Iris pigment epithelial cell (primary cell): Measurements from ENCODE around the gene NXPH2.

Experiments used
- DNase-seq: peaks from one replicate; pipeline ENCODE4 v3.0.0-alpha.2; 2011; ENCODE audit warnings: low read depth

The NXPH2 gene

DNA sequence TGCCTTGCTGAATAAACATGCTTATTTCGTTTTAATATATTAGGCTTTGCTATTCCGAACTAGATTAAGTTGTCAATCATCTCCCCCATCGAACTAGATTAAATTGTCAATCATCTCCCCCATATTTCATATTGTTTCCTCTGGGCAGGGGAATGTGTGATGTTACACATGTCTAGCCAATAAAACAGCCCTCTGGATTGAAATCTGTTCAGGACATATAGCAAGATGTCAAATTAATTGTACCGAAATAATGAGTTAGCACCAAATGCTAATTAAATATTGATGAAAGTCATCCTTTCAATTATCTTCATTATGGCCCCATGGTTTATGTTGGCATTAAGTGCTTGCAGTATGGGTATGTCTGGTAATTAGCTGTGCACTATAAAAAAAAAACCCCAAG lies 143.1 kb downstream of the NXPH2 start:
- DNase-seq, result no peak

DNA sequence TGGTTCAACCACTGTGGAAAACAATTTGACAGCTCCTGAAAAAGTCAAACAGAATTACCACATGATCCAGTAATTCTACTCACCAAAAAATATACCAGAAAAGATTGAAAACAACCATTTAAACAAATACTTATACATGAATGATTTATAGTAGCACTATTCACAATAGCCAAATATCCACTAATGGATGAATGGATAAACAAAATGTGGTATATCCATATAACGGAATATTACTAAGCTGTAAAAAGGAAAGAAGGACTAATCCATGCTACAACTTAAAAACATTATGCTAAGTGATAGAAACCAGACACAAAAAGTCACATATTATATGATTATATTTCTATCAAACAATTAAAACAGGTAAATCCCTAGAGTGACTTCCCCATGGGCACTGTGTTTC lies 147.1 kb downstream of the NXPH2 start:
- DNase-seq, result no peak

DNA sequence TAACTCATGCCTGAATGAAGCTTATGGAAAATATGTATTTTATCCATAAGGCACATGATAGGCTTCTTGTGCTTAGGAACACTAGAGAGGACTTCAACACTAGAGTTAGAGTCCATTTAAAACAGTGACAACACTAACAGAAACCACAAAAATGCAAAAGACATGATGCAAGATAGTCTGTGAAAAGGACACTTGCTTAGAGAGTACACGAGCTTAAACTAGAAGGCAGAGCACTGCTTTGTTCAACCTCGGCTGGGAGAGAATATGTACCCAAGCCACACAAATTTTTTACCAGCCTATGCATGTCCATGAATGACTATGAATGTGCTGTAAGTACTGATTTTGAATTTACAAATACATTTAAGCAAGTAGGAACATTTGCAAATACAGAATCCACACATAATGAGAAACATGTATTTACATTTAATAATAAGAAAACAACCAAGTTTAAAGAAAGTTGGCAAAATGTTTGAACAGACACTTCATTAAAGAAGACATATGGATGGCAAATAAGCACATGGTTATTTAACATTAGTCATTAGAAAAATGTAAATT lies 148.0 kb downstream of the NXPH2 start:
- peak; percentile 38 for DNase-seq

DNA sequence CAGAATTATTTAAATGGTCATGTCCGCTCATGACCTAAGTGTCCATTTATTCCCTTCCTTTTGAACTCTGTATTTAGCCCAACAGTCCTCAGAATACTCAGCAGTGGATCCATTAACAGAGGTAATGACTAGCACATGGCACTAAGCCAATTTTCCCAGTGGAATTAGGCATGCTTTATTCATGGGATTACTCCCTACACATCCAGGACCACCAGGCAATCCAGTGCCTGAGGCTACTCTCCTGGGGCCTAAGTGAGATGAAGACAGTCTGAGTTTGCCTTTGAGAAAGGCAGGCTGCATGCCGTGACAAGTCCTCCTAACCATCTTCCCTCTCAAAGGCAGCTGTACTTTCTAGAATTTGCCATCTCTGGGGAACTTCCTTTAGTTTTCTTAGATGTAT lies 150.0 kb downstream of the NXPH2 start:
- no peak for DNase-seq

DNA sequence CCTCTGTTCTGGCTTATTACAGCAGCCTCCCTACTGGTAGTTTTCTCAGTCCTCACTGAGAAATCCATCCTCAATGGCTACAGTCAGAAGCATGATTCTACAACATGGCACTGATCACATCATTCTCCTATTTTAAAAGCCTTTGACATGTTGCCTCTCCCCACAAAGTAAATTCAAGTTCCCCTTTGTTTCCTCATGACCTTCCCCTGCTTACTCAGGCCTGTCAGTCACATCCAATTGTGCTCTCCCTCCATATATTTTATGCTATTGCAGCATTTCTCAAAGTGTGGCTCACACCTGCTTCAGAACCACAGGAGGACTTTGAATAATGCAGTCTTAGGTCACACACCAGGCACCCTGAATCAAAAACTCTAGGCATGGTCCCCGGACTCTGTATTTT lies 154.0 kb downstream of the NXPH2 start:
- DNase-seq, result no peak

DNA sequence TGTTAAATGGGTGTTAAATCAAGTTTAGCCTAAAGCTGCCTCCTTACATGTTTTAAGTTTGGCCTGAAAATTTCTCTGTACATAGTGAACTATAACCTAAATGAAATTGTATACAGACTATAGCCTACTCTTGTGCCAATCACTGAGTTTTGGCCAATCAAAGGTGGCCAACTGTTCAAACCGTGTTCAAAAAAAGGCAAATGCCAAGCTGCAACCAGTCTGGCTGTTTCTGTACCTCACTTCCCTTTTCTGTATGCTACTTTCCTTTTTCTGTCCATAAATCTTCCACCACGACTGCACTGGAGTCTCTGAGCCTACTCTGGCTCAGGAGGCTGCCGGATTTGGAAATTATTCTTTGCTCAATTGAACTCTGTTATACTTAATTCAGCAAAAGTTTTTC lies 157.6 kb downstream of the NXPH2 start:
- DNase-seq, result no peak

DNA sequence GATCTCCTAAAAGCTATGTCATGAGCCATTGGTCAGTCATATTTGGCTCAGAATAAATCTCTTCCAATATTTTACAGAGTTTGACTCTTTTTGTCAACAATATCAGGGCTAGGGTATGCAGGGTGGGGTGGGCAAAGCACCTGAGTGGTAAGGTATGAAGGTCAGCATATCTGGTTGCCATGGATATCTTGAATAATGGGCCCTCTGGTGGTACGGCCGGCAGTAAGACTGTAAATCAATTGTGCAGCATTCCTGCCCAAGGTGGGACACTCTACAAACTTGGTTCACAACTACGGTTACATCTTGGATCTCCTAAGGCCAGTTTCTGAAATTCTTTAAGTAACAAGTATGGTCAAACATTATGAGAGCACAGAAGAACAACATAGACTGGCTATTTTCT lies 159.1 kb downstream of the NXPH2 start:
- DNase-seq, result no peak

DNA sequence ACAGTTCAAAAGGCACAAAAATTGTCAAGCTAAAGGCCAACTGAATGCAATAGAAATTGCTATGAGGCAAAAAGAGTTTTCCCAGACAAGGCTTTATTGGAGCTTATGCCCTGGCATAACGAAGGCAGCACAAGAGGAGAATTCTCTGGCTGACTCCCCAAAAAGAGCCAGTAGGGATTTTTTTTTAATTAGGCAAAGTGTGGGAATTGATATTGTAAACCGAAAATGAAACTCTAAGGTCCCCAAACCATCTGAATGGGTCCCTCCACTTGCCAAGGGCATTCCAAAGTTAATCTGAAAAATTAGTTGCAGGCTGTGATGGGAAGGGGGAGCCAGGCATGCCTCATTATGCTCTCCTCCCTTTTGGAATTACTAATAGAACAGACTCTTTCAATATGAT lies 159.8 kb downstream of the NXPH2 start:
- DNase-seq, result no peak
